ENCODE data around the gene VDR.

- TF ChIP-seq CTCF (IDR thresholded peaks at IDR 0.05): no peak
- no peak for TF ChIP-seq POLR2A (IDR thresholded peaks at IDR 0.05)
These were observed 28.9 kb downstream of the VDR start for GRCh38 chr12:47875746-47876439.
